HG03135 (cell line): Measurements from ENCODE around the gene MISP.

Experiments
- ATAC-seq: cut with Tn5 transposase; IDR thresholded peaks from one replicate; pipeline ENCODE4 v1.9.1; 2021; ENCODE audit warnings: mild to moderate bottlenecking, moderate library complexity; ENCODE audit not compliant: unreplicated experiment

Gene MISP

DNA sequence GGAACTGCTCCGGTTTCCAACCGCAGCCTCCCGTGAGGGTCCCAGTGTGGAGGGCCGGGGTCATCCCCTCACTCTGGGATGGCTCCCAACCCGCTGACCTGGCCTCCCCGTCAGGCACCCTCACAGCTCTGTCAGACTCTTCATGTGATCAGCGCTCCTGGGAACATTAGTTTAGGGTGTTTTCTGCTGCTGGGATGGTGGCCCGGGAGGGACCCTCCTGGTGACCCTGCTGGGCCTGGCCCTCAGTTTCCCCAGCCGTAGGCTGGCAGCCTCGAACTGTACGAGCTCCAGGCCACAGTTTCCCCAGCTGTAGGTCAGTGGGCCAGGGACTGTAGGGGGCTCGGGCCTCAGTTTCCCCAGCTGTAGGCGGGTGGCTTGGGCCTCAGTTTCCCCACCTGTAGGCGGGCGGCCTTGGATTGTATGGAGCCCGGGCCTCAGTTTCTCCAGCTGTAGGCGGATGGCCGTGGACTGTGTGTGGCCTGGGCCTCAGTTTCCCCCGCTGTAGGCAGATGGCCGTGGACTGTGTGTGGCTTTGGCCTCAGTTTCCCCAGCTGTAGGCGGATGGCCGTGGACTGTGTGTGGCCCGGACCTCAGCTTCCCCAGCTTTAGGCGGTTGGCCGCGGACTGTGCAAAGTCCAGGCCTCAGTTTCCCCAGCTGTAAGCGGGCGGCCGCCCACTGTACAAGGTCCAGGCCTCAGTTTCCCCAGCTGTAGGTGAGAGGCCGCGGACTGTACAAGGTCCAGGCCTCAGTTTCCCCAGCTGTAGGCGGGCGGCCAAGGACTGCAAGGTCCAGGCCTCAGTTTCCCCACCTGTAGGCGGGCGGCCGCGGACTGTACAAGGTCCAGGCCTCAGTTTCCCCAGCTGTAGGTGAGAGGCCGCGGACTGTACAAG lies 45.0 kb downstream of the MISP start:
- no peak for ATAC-seq

DNA sequence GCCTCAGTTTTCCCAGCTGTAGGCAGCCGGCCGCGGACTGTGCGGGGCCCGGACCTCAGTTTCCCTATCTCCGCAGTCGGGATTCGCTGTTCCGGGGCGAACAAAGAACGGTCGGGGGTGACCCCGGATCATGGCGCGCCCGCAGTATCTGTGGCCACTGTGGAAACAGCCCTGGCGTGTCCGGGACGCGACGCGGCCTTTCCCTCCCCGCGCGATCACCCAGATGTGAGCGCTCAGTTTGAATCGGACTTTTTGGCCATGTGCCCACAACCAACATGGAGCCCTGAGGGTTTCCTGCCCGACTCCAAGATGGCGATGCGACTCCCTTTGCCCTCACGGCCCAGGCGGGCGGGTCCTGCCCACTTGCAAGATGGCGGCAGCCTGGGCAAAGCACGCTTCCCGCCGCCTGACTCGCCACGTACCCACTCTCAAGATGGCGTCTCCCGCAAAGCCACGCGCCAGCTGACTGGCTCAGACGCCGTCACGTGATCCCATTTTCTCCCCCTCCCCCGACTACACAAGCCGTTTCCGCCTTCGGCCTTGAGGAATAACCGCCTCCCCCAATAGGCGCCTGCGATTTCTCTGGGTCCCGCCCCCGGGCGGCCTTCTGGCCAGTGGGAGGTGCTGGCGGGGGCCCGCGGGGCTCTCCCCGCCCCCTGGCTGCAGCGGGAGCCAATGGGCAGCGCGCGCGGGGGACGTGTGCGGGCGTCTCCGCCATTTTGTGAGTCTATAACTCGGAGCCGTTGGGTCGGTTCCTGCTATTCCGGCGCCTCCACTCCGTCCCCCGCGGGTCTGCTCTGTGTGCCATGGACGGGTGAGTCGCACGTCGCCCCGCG lies 46.0 kb downstream of the MISP start, which contains the start of gene PTBP1:
TSS of gene PTBP1 (plus strand) at position 761 of the 836 bp plus-strand sequence. CDS start at position 807, 46 bp downstream.
- ATAC-seq, result peak; percentile 79

DNA sequence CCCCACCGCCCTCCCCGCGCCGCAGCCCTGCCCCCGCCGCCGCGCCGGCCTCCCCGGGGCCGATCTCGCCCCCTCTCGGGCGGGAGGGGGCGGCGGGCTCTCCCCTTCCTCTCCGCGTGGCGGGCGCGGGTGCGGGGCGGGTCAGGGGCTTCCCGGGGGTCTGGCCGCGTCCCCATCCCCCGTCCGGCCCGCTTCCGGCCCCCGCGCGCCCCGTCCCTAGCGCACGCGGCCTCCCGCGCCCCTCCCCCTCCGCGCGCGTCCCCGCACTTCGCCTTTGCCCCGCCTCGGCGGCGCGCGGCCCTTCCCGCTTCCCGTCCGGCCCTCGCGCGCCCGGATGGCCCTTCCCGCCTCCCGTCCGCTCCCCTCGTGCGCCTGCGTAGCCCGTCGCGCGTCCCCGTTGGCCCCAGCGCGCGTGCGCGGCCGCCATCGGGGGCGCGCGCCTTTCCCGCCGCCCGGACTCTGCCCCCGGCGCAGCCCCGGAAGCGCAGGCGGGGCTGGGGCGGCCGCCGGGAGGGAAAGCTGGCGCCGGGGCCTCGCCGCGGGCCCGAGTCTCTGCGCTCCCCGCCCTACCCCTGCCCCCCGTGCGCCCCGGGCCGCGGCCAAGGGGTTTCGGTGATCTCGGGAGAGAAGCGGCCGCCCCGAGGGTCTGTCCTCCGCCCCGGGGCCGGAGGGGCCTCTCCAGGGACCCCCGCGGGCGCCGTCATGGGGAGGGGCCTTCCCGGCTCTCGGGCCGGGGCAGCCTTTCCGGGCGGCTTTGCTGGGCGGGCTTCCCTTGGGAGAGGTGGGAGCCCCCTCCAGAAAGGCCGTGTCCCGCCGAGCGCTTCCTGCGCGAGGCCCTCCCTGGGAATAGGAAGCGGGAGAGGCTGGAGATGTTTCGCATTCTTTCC lies 46.9 kb downstream of the MISP start:
- ATAC-seq, result peak; percentile 34

DNA sequence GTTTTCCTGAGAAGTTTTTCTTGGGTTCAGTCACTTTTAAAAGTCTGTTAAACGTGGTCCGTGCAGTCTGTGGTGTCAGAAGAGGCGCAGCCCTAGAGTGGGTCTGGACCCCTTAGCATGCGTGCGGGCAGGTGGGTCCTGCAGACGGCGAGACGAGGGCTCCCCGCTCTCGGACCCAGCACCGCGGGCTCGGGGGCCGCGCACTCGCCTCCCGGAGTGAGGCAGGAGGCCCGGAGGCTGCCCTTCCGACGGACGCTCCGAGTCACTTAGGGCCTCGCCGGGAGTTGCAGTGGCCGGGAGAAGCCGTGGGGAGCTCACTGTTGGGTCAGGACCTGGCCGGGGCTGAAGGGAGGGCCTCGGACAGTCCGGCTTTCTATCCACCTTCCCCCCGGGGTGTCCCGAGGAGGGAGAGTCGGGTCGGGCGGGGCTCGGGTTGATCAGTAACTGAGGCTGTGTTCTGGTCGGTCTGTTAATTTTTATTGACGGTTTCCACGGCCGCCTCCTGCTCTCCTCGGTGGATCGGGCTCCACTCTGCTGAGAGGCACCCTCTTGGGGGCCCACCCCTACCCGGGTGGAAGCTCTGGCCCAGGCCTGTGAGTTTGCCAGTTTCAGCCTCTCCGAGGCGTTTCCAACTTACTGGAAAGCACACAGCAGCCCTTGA lies 47.6 kb downstream of the MISP start:
- no peak for ATAC-seq

DNA sequence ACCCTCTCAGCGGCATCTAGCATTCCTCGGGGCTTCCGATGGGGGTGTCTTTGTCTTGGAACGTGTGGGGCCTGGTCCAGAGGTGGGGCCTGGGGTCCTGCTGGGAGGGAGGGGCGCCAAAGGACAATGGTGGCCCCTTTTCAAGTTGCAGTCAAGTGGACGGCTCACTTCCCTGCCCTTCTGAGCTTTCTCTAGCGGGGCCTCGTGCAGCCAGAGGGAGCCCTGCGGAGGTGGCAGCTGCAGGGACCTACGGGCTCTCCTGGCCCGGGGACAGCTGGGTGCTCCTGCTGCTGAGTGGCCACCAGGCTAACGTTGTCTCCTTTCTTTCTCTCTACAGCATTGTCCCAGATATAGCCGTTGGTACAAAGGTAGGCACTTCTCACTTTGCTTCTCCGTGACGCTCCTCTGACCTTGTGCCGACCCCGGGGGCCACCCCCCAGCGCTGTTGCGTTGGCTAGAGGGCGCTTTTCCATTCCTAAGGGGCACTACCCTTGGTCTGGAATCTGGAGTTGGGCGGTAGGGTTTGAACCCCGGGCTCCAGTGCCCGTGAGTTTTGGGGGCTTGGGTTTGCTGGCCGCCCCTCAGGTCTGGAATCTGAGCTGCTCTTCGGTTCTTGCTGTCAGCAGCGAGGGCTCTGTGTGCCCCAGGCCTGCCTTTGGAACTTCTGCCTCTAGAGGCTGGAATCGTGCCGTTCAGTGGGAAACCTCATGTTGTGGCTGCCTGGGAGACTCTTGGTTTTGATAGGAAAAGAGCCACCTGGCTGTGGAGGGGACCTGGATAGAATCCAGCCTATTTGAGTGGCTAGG lies 48.4 kb downstream of the MISP start:
- ATAC-seq, result no peak

DNA sequence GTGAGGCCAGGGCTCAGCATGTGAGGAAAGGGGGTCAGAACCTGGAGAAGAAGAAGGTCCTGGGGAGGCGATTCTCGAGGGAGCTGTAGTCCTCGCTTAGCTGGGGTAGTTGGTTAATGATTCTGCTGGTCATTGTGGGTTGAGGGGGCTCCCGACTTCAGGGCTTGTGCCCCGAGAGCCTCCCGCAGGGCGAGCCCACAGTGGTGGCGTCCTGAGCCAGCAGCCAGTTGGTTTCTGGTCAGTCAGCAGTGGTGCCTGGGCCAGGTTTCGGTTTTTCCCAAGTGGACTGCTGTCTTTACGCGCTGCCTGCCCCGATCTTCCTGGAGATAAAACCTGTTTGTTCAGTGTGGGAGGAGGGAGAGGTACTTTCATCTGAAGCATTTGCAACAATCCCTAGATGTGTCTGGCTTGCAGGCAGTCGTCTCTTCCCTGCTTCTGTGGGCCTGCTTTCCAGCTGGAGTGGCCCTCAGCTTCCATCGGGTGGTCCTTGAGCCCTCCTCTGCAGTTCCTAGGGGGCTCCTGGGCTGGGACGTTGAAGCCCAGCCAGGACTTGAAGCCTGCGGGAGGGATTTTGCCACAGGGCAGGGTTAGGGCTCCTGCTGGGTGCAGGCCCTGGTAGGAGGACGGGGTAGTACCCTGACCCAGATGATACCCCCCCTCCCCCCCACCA lies 49.6 kb downstream of the MISP start:
- ATAC-seq, result no peak

DNA sequence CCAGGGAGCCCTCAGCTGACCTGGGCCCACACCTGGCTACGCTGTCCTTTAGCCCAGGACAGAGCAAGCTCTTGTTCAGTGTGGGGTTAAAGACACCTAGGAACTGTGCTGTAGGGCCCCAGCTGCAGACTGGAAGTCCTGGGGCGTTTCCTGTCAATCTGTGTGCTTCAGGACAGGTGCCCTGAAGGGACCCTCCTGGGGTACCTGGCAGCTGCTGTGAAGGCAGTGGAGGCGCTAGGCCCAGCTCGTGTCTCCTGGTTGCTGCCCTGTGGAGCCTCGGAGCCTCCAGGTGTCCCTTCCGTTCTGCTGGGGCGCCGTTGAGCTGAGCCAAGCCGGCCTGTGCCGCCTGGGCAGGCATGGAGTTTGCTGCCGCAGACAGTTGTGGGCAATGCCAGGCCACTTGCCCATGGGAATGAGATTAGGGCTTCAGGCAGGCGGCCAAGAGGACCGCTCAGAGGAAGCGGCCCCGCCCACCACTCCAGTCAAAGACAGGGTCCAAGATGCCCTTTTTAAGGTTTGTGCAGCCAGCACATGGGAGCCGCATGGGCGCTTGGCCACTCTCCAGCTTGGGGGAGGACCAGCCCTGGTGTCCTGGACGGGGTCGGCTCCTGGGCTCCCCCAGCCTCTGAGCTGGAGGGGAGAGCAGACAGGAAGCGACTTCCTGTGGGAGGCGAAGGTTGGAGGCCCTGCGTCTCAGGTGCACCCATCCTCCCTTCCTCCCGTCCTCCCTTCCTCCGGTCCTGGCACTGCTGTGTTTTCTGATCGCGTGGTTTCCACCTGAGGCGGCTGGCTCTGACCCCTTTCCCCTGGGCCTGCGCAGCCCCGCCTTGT lies 50.3 kb downstream of the MISP start:
- no peak for ATAC-seq

DNA sequence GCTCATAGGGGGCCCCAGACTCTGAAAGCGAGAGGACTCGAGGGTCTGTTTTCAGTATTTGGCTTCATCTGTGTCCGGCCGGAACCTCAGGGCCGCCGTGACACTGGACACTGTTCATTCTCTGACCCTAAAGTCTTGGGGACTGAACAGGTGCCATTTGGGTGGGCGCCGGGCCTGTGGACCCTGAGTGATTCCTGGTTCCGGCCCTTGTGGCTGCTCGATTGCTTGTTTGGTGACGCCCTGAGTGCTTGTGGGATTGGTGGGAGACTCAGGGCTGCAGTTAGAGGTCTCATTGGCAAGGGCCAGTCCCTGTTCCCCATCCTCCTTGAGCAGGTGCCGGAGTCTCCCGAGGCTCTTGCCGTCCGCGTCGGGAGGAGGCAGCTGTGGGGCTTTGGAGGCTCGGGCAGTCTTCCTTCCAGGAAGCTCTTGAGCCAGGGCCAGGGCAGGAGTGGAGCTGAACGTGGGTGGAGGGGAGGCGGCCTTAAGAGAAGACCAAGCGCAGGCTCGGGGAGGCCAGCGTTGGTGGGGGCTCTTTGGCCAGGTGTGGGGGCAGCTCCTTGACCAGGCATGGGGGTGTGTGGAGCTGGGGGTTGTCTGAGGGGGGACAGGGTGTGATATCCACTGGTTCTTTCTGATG lies 51.1 kb downstream of the MISP start:
- ATAC-seq, result no peak

DNA sequence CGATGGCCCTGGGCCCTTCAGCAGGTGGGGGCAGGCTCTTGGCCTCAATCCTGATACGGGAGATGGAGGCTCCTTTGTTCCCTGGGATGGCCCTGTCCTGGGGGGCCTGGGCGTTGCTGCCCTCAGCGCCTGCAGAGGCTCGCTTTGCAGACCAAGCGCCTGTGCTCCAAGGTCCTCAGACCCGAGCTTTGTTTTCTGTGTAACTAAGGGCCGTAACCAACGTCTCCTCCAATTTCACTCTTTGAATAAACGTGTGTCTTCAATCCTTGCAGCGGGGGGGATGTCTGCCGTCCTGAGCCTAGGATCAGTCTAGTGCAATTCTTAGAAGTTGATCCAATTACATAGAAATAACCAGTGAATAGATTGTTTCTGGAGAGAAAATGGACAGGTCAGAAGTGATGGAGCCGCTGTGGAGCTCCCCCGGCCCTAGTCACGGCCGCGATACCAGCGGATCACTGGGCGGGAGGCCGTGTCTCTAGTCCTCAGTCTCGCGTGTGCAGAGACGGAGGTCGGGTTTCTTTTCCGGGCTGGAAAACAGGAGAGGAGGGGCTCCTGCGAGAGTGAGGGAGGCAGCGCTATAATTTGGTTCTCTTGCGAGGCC lies 51.7 kb downstream of the MISP start:
- ATAC-seq, result no peak

DNA sequence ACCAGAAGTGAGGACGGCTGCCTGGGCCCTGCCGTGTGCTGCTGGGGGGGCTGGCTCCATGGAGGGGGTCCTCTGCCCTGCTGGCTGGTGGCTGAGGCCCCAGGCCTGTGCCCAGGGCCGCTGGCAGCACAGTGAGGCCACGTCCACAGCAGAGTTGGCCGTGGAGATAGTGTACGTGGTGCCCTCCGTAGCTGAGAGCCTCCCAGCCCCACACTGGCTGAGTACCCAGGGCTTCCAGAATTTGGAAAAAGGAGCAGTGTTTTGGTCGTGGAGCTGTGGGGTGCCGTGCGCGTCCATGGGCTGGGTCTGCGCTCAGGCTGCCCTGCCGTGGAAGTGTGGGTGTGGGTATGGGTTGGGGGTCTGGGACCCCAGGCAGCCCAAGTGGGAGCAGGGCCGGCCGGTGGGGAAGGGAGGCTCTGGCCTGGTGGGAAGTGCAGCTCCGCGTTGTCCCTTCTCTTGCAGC lies 52.2 kb downstream of the MISP start:
- ATAC-seq, result no peak

DNA sequence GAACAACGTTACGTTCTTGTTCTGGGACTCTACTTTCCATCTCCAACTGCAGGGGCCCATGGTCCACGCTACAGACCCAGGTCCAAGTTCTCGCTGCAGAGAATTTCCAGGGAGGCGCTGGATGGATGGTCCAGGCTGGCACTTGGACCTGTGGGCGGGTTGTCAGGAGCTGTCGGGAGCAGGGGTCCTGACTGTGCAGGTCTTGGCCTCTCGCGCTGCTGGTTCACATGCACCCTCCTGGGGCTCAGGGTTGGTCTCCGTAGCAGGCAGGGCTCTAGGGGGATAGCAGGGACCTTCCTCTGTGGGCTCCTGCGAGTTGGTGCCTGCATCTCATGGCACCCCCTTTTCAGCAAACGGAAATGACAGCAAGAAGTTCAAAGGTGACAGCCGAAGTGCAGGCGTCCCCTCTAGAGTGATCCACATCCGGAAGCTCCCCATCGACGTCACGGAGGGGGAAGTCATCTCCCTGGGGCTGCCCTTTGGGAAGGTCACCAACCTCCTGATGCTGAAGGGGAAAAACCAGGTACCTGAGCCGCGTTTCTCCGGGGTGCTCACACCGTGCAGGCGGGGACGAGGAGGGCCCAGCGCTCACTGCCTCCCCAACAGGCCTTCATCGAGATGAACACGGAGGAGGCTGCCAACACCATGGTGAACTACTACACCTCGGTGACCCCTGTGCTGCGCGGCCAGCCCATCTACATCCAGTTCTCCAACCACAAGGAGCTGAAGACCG lies 52.9 kb downstream of the MISP start:
- ATAC-seq, result no peak

DNA sequence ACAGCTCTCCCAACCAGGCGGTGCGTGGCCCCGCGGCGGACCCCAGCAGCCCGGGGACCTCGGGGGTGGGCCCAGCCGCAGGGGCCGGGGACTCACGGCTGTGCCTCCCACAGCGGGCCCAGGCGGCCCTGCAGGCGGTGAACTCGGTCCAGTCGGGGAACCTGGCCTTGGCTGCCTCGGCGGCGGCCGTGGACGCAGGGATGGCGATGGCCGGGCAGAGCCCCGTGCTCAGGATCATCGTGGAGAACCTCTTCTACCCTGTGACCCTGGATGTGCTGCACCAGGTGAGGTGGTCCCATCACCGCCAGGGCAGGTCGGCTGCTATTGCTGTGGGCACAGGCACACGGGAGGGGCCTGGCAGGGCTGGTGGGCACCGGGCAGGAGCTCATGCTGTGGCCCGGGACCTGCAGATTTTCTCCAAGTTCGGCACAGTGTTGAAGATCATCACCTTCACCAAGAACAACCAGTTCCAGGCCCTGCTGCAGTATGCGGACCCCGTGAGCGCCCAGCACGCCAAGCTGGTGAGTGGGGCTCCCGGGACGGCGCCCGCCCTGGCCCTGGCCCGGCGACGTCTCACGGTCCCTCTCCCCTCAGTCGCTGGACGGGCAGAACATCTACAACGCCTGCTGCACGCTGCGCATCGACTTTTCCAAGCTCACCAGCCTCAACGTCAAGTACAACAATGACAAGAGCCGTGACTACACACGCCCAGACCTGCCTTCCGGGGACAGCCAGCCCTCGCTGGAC lies 53.7 kb downstream of the MISP start:
- ATAC-seq, result no peak

DNA sequence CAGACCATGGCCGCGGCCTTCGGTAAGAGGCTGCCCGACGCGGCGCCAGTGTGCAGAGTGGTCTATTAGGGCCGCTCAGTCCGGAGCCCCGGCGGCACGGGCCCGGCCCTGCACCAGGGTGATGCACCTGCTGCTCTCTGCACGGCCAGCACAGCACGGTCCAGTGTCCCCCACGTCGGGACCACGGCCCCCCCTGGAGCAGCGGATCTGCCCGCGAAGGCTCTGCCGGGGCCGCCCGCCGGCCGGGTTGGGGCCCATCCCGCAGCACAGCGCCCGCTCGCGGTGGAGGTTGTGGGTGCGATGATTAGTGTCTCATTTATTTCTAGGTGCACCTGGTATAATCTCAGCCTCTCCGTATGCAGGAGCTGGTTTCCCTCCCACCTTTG lies 54.2 kb downstream of the MISP start:
- ATAC-seq, result no peak

DNA sequence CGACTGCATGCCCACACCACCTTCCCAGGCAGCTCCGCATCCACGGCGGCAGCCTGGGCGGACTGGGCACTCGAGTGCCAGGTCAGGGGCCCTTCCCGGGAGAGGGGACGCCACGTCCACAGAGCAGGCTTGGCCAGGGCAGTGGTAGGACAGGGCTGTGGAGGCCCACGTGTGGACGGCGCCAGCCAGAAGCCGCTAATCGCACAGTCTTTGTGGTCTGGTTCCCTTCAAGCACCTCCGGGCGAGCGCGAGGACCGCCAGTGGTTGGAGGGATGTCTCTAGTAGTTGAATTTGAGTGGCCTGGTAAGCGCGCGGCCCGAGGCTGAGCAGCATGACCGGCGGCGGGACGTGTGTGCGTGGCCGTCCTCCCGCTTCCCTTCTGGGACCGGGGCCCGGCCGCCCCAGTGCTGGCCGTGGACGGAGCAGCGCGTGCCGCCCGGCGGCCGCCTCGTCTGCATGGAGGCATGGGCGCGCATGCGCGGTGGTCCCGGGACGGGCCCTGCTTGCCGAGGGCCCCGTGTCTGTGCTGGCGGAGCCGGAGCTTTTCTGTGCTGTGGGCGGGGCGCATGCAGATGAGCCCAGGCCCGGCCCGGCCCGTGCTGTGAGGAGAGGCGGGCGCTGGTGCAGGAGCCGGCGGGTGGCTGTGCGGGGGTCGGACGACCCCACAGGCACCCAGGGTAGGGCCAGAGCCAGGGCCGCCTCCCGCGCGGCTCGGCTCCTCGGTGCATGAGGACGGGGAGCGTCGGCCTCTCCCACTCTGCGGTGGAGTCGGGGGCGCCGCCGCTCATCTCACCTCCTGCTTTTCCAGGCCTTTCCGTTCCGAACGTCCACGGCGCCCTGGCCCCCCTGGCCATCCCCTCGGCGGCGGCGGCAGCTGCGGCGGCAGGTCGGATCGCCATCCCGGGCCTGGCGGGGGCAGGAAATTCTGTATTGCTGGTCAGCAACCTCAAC lies 55.0 kb downstream of the MISP start:
- no peak for ATAC-seq
